HG03103 (cell line): Measurements from ENCODE around the gene TRERF1.

ENCODE experiments used
- ATAC-seq: cut with Tn5 transposase; IDR thresholded peaks from one replicate; pipeline ENCODE4 v1.9.1; 2021; ENCODE audit warnings: low read depth; ENCODE audit not compliant: unreplicated experiment

The TRERF1 gene

GRCh38 chr6:42400886-42401612 is 50.7 kb downstream of the TRERF1 start:
- no peak for ATAC-seq

DNA sequence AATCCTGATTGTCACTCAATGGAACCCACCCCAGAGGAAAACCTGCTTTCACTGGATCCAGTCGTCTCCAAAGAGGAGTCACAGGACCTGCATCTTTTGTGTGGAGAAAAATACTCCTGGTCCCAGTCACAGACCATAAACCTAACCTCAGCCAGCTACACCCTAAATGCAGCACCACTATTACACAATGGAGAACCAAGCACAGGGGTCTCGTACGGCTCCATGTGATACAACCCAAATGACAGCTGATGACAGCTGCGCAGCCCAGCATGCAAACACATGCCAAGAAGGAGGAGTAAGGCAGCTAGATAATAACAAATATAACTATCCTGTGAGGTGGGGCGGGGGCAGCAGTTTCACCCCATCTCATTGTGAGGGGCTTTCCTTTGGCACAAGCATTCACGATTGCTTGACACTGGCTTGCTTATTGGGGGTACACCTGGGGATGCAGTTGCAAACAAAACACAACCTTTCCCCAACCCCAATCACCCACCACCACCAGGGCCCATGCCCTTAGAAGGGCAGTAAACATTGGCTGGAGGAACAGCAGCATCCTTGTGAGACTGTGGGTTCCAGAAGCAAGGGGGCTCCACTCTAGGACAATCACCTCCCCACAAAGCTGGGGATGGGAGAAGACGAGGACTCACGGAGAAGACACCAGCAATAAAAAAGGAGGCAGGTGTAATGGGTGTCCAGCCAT is 51.5 kb downstream of the TRERF1 start:
- ATAC-seq: no peak

GRCh38 chr6:42396720-42397119 is 55.0 kb downstream of the TRERF1 start:
- ATAC-seq: no peak

GRCh38 chr6:42394881-42395620 is 56.7 kb downstream of the TRERF1 start:
- ATAC-seq: no peak

- no peak for ATAC-seq
Observed at GRCh38 chr6:42394151-42394550, 57.6 kb downstream of the TRERF1 start.

DNA sequence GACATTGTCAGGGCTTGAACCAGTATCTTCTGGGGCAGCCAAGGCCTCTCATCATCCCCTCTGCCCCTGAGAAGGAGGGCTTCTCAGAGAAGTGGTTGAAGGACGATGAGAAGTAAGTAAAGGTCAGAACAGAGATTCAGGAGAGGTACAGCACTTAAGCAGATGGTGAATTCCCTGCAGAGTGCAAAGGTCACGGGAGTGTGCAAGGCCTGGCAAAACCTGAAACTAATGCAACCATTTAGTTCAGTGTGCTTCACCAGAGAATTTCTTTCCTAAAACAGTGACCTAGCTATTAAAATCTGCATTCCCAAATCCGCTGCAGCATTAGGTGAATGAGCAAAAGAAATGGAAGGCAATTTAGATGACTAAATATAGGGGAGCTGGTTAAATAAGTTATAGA is 58.4 kb downstream of the TRERF1 start:
- no peak for ATAC-seq

DNA sequence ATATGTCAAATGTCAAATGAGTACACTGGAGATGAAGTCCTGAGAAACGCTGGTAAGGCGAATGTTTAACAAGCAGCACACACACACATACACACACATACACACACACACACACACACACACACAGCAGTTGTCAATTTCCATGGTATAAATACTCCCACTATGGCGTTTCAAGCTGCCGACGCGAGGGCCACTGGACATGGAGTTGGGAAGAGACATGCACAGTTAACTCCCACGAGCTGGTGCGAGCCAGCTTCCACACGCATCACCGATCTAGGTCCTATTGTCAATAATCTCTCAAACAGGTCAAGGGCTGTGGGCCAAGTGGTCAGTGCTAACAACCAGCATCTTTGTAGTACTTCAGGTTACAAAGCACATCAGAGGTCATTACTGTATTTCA is 58.9 kb downstream of the TRERF1 start:
- no peak for ATAC-seq

DNA sequence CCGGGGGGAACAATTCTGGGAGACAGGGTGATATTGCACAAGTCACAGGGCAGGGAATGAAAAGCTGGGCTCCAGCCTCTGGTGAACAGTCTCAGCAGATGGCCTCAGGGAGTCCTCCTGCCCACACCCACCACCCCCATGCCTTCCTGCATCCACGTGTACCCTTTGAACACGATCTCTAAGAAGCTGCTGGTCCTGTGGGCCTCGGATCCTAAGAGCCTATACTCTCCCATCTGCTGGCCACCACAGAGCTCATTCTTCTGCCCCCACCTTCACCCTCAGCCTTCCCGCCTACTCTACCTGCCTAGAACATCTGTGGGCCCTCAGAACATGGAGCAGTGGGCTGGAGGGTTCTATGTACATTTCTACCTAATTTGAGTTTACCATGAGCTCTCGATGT is 60.3 kb downstream of the TRERF1 start:
- no peak for ATAC-seq

- ATAC-seq: no peak
Observed at GRCh38 chr6:42390228-42390934, 61.3 kb downstream of the TRERF1 start.

GRCh38 chr6:42389736-42390135 is 62.0 kb downstream of the TRERF1 start:
- no peak for ATAC-seq

DNA sequence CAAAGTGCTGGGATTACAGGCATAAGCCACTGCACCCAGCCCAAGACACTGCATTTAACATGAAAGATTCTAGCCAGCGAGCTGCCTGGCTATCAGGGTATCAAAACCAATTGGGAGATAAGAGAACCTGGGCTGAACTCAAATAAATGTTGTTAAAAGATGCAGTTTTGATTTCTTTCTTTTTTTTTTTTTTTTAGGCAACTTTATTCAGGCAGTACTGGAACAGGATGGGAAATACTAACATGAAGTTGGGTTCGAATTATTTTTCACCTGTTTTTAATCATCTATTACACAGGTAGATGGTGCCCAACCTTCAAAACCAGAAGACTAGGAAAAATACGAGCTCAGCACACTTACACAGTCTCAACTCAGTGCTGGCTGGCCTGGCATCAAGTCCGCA is 63.7 kb downstream of the TRERF1 start:
- ATAC-seq: no peak

DNA sequence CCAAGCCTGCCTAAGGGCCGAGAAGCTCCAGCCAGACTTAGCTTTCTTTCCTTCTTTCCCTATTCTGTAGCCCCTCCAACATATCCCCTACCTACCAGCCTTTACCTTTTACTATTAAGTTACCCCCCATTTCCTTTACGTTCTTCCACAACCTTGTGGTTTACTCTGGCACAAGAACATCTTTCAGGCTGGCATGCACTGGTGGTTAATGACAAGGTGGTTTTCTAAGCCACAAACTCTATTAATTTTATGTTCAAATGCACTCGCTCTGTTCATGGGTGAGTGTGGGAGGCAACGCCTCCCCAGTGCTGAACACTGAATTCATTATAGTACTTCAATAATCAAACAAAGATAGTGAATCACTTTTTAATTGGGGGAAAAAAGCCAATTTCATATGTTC is 64.4 kb downstream of the TRERF1 start:
- no peak for ATAC-seq

- no peak for ATAC-seq
Observed at GRCh38 chr6:42385339-42385738, 66.4 kb downstream of the TRERF1 start.

- no peak for ATAC-seq
Observed at GRCh38 chr6:42383421-42384205, 68.1 kb downstream of the TRERF1 start.

DNA sequence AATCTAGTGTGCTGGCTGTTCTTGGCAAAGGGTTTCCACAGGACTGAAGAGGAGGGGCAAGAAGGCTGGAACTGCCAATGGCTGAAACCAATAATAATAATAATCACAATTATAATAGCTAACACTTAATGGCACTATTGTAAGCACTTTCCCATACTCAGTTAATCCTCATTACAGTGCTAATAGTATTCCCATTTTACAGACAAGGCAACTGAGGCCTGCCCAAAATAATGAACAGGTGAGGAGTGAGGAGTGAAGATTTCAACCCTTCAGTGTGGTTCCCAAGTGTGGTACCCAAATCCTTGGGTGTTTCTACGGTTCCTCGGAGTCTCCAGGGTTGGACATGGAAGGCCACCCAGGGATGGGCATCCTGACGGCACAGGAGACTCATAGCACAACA is 69.9 kb downstream of the TRERF1 start:
- no peak for ATAC-seq

- ATAC-seq: no peak
Observed at GRCh38 chr6:42380228-42380979, 71.3 kb downstream of the TRERF1 start.

GRCh38 chr6:42378536-42378935 is 73.2 kb downstream of the TRERF1 start:
- ATAC-seq: no peak

DNA sequence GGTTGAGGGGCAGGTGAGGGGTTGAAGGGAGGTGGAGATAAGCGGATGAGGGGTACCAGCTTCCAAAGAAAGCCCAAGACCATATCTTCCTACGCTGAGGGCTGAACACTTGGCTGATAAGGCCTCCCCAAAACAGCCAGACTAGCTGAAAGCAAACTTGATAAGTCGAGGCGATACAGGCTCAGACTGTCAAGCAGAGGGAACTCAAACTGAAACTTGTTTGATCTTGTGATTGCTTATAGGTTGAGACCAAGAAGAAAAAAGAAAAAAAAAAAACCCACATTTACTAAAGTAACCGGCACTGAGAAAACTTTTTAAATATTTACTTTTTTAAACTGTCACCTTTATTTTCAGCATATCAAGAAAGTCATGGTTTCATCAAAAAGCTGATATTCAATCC is 73.6 kb downstream of the TRERF1 start:
- no peak for ATAC-seq

GRCh38 chr6:42375007-42375635 is 76.6 kb downstream of the TRERF1 start:
- ATAC-seq: no peak
